ENCODE data around the gene ATP2B2.

The ATP2B2 gene

GRCh38 chr3:10455545-10455914, 49.9 kb downstream of the ATP2B2 start:
- Histone ChIP-seq H3K9me3 (ENCODE audit: insufficient read depth, low read depth, low read length) (no peaks in the 10 kb centered on the region), H3K36me3 (ENCODE audit: insufficient read depth, low read length) (no peaks in the 10 kb centered on the region), H3K4me2 (ENCODE audit: low read depth, low read length, poor library complexity, severe bottlenecking) (no peak overlapping the region), H3K4me3 (ENCODE audit: low read length, poor library complexity, severe bottlenecking) (no peak overlapping the region), H3K4me1 (ENCODE audit: insufficient read depth, low read length, poor library complexity, severe bottlenecking) (no peaks in the 10 kb centered on the region), H3K79me2 (ENCODE audit: insufficient read depth, low read length) (no peaks in the 10 kb centered on the region), H4K20me1 (ENCODE audit: insufficient read depth, low read length, poor library complexity, severe bottlenecking) (no peaks in the 10 kb centered on the region), H3K9me2 (replicated peaks; ENCODE audit: low read depth, low read length) (no peaks in the 10 kb centered on the region), H3K9ac (ENCODE audit: low read depth, low read length, poor library complexity, severe bottlenecking) (no peak overlapping the region), H3F3A (ENCODE audit: low read depth) (no peaks in the 10 kb centered on the region), H2AFZ (ENCODE audit: low read length) (no peak overlapping the region), H3K27me3 (ENCODE audit: insufficient read depth, low read length, poor library complexity, severe bottlenecking) (no peaks in the 10 kb centered on the region)
- TF ChIP-seq EZH2phosphoT487 (IDR thresholded peaks at IDR 0.05; ENCODE audit: borderline replicate concordance) = no peak
- no peak for TF ChIP-seq CTCF (conservative IDR thresholded peaks at IDR 0.05; ENCODE audit: low read length)

- Histone ChIP-seq H3F3A (ENCODE audit: low read depth) (no peaks in the 10 kb centered on the region), H3K79me2 (ENCODE audit: insufficient read depth, low read length) (no peaks in the 10 kb centered on the region), H2AFZ (ENCODE audit: low read length) (no peak overlapping the region), H3K9me3 (ENCODE audit: insufficient read depth, low read depth, low read length) (no peaks in the 10 kb centered on the region), H3K9me2 (replicated peaks; ENCODE audit: low read depth, low read length) (no peaks in the 10 kb centered on the region), H4K20me1 (ENCODE audit: insufficient read depth, low read length, poor library complexity, severe bottlenecking) (no peaks in the 10 kb centered on the region), H3K36me3 (ENCODE audit: insufficient read depth, low read length) (no peaks in the 10 kb centered on the region), H3K9ac (ENCODE audit: low read depth, low read length, poor library complexity, severe bottlenecking) (no peak overlapping the region), H3K4me3 (ENCODE audit: low read length, poor library complexity, severe bottlenecking) (no peak overlapping the region), H3K4me2 (ENCODE audit: low read depth, low read length, poor library complexity, severe bottlenecking) (no peak overlapping the region), H3K4me1 (ENCODE audit: insufficient read depth, low read length, poor library complexity, severe bottlenecking) (no peaks in the 10 kb centered on the region), H3K27me3 (ENCODE audit: insufficient read depth, low read length, poor library complexity, severe bottlenecking) (no peaks in the 10 kb centered on the region)
- TF ChIP-seq EZH2phosphoT487 (IDR thresholded peaks at IDR 0.05; ENCODE audit: borderline replicate concordance) (no peak), CTCF (conservative IDR thresholded peaks at IDR 0.05; ENCODE audit: low read length) (no peak)
Observed at GRCh38 chr3:10454907-10455544, 50.4 kb downstream of the ATP2B2 start.

GRCh38 chr3:10453431-10454163, 51.8 kb downstream of the ATP2B2 start:
- Histone ChIP-seq H3K36me3 (ENCODE audit: insufficient read depth, low read length) (no peaks in the 10 kb centered on the region), H3K4me2 (ENCODE audit: low read depth, low read length, poor library complexity, severe bottlenecking) (no peak overlapping the region)

More at GRCh38 chr3:10453431-10454163, 51.8 kb downstream of the ATP2B2 start:
- TF ChIP-seq EZH2phosphoT487 (IDR thresholded peaks at IDR 0.05; ENCODE audit: borderline replicate concordance) (no peak), CTCF (conservative IDR thresholded peaks at IDR 0.05; ENCODE audit: low read length) (no peak)
- Histone ChIP-seq H3K27me3 (ENCODE audit: insufficient read depth, low read length, poor library complexity, severe bottlenecking) (no peaks in the 10 kb centered on the region), H3K4me1 (ENCODE audit: insufficient read depth, low read length, poor library complexity, severe bottlenecking) (no peaks in the 10 kb centered on the region), H4K20me1 (ENCODE audit: insufficient read depth, low read length, poor library complexity, severe bottlenecking) (no peaks in the 10 kb centered on the region), H3K79me2 (ENCODE audit: insufficient read depth, low read length) (no peaks in the 10 kb centered on the region), H3F3A (ENCODE audit: low read depth) (no peaks in the 10 kb centered on the region), H2AFZ (ENCODE audit: low read length) (no peak overlapping the region), H3K9me2 (replicated peaks; ENCODE audit: low read depth, low read length) (no peaks in the 10 kb centered on the region), H3K9ac (ENCODE audit: low read depth, low read length, poor library complexity, severe bottlenecking) (no peak overlapping the region), H3K9me3 (ENCODE audit: insufficient read depth, low read depth, low read length) (no peaks in the 10 kb centered on the region), H3K4me3 (ENCODE audit: low read length, poor library complexity, severe bottlenecking) (no peak overlapping the region)

Measured in Loucy (cell line).